ENCODE results near the gene PRKCA.

GRCh38 chr17:66753126-66753920 is 450.9 kb downstream of the PRKCA start:
- TF ChIP-seq, protein P1, sequence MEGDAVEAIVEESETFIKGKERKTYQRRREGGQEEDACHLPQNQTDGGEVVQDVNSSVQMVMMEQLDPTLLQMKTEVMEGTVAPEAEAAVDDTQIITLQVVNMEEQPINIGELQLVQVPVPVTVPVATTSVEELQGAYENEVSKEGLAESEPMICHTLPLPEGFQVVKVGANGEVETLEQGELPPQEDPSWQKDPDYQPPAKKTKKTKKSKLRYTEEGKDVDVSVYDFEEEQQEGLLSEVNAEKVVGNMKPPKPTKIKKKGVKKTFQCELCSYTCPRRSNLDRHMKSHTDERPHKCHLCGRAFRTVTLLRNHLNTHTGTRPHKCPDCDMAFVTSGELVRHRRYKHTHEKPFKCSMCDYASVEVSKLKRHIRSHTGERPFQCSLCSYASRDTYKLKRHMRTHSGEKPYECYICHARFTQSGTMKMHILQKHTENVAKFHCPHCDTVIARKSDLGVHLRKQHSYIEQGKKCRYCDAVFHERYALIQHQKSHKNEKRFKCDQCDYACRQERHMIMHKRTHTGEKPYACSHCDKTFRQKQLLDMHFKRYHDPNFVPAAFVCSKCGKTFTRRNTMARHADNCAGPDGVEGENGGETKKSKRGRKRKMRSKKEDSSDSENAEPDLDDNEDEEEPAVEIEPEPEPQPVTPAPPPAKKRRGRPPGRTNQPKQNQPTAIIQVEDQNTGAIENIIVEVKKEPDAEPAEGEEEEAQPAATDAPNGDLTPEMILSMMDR (IDR thresholded peaks at IDR 0.05): no peak
- TF ChIP-seq POLR2A (IDR thresholded peaks at IDR 0.05) (no peak), EP300 (IDR thresholded peaks at IDR 0.05) (no peak), POLR2AphosphoS5 (IDR thresholded peaks at IDR 0.05) (no peak)

Data from suprapubic skin (tissue), 4 donors.